RWPE1 (cell line): ENCODE results near the gene NUDT9.
"Not testable (repeated sequence)": the region's sequence is repeated elsewhere in the genome, so short reads cannot be mapped to it uniquely, and the experiment has no call there.

Experiments used
- CTCF ChIA-PET: fragments of 350-600 bp; sonication (Branson Sonifier 250); formaldehyde crosslinking; extraction: SDS; loops from one replicate; lab custom pipeline; 2021; lab: Yijun Ruan, JAX
- POLR2A ChIA-PET: fragments of 400-600 bp; formaldehyde crosslinking; extraction: SDS; loops from one replicate; lab custom pipeline; 2020; ENCODE audit warnings: antibody characterized with exemption; ENCODE audit not compliant: low non-redundant PET; lab: Yijun Ruan, JAX
- DNase-seq: peaks from one replicate; pipeline ENCODE4 v3.0.0; 2012; ENCODE audit warnings: low spot score
- H3K27ac ChIP-seq: fragments of 450-650 bp; 2 replicates; pipeline ENCODE4 v1.5.1; 2017
- CTCF ChIP-seq: fragments of 450-650 bp; conservative IDR thresholded peaks from 2 replicates; pipeline ENCODE4 v1.5.1; 2017; ENCODE audit warnings: low read depth, mild to moderate bottlenecking

The NUDT9 gene

GRCh38 chr4:87422104-87423052, at the start of gene NUDT9:
Gene NUDT9 (plus strand): TSS chr4:87422573. CDS start chr4:87422906, 333 bp downstream.
- POLR2A ChIA-PET: interaction anchor here (0.8 kb wide), 1 partner anchor 40 kb away, joined by 3 read pairs; no protein-coding TSS in a partner anchor
- peak within 1 kb of the TSS; percentile 96 for H3K27ac ChIP-seq
- TF ChIP-seq CTCF: no peak
- CTCF ChIA-PET: interaction anchor here (0.6 to 0.7 kb wide), 4 partner anchors 60 to 230 kb away, joined by 3 read pairs; no protein-coding TSS in a partner anchor
- peak; percentile 89 for DNase-seq

- H3K27ac ChIP-seq: peak overlapping the region; percentile 20; the same call in 1 of the 2 replicates
- peak; percentile 27 for DNase-seq
- CTCF ChIA-PET: interaction anchor here (0.6 to 1.7 kb wide), 10 partner anchors 12 to 992 kb away, joined by 3 to 13 read pairs (median 3); no protein-coding TSS in a partner anchor
- TF ChIP-seq CTCF: peak; percentile 71
- POLR2A ChIA-PET: no interaction called here
These were observed 46.6 kb upstream of the NUDT9 start for GRCh38 chr4:87375719-87376291.

GRCh38 chr4:87377816-87378215, 44.6 kb upstream of the NUDT9 start:
- POLR2A ChIA-PET: no interaction called here
- DNase-seq: no peak
- no peak for TF ChIP-seq CTCF
- no peak overlapping the region for H3K27ac ChIP-seq
- CTCF ChIA-PET: no interaction called here

GRCh38 chr4:87382116-87382515, 40.3 kb upstream of the NUDT9 start:
- H3K27ac ChIP-seq: no peak overlapping the region
- TF ChIP-seq CTCF: no peak
- ChIA-PET CTCF (interaction anchor here (0.6 to 0.7 kb wide), 3 partner anchors 13 to 1398 kb away, joined by 3 read pairs; no protein-coding TSS in a partner anchor), POLR2A (interaction anchor here (0.9 kb wide), 1 partner anchor 41 kb away, joined by 3 read pairs; the partner anchor contains the start of gene NUDT9)
- DNase-seq: no peak

- ChIA-PET POLR2A (interaction anchor here (0.9 kb wide), 1 partner anchor 40 kb away, joined by 3 read pairs; the partner anchor contains the start of gene NUDT9), CTCF (interaction anchor here (0.6 kb wide), 1 partner anchor 1399 kb away, joined by 3 read pairs; no protein-coding TSS in a partner anchor)
- TF ChIP-seq CTCF: no peak
- no peak for DNase-seq
- H3K27ac ChIP-seq: no peak overlapping the region
These were observed 39.4 kb upstream of the NUDT9 start for GRCh38 chr4:87382931-87383330.

GRCh38 chr4:87384466-87385132, 37.8 kb upstream of the NUDT9 start:
- H3K27ac ChIP-seq, POLR2A ChIA-PET, DNase-seq, CTCF ChIA-PET: not testable (repeated sequence)
